EH (cell line): ENCODE data around the gene STX18.
"Not testable (repeated sequence)": the region's sequence is repeated elsewhere in the genome, so short reads cannot be mapped to it uniquely, and the experiment has no call there.

Experiments used
- DNase-seq: peaks from one replicate; pipeline ENCODE4 v3.0.0-alpha.2; 2015; ENCODE audit warnings: low read depth

The STX18 gene

GRCh38 chr4:4479366-4479765 lies 62.5 kb downstream of the STX18 start:
- peak; percentile 35 for DNase-seq

GRCh38 chr4:4477796-4478195 lies 64.1 kb downstream of the STX18 start:
- DNase-seq: no peak

- DNase-seq: no peak
Measured at GRCh38 chr4:4477391-4477790, 64.5 kb downstream of the STX18 start.

GRCh38 chr4:4474476-4474875 lies 67.4 kb downstream of the STX18 start:
- DNase-seq: no peak

GRCh38 chr4:4472344-4472958 lies 69.4 kb downstream of the STX18 start:
- no peak for DNase-seq

- DNase-seq: no peak
Measured at GRCh38 chr4:4471195-4471594, 70.7 kb downstream of the STX18 start.

- DNase-seq: peak; percentile 71
Measured at GRCh38 chr4:4470208-4470607, 71.6 kb downstream of the STX18 start.

GRCh38 chr4:4465238-4465637 lies 76.6 kb downstream of the STX18 start:
- not testable (repeated sequence) for DNase-seq

- DNase-seq: no peak
Measured at GRCh38 chr4:4462970-4463369, 78.9 kb downstream of the STX18 start.

GRCh38 chr4:4461850-4462249 lies 80.0 kb downstream of the STX18 start:
- DNase-seq: no peak

- no peak for DNase-seq
Measured at GRCh38 chr4:4461178-4461577, 80.7 kb downstream of the STX18 start.

GRCh38 chr4:4460759-4461158 lies 81.1 kb downstream of the STX18 start:
- no peak for DNase-seq

- no peak for DNase-seq
Measured at GRCh38 chr4:4459181-4459580, 82.7 kb downstream of the STX18 start.

GRCh38 chr4:4457803-4458553 lies 83.9 kb downstream of the STX18 start:
- peak; percentile 82 for DNase-seq

- DNase-seq: peak; percentile 26
Measured at GRCh38 chr4:4456816-4457578, 84.9 kb downstream of the STX18 start.

GRCh38 chr4:4456351-4456750 lies 85.5 kb downstream of the STX18 start:
- peak; percentile 59 for DNase-seq

GRCh38 chr4:4455210-4455865 lies 86.5 kb downstream of the STX18 start:
- no peak for DNase-seq

- peak; percentile 56 for DNase-seq
Measured at GRCh38 chr4:4446434-4446833, 95.4 kb downstream of the STX18 start.

- DNase-seq: peak; percentile 76
Measured at GRCh38 chr4:4443821-4444220, 98.0 kb downstream of the STX18 start.

- no peak for DNase-seq
Measured at GRCh38 chr4:4440333-4441061, 101.4 kb downstream of the STX18 start.

- DNase-seq: no peak
Measured at GRCh38 chr4:4439782-4440181, 102.1 kb downstream of the STX18 start.

- DNase-seq: no peak
Measured at GRCh38 chr4:4438891-4439290, 103.0 kb downstream of the STX18 start.
